Stimulated activated CD8-positive, alpha-beta memory T cell treated with anti-CD3 and anti-CD28 coated beads, Interleukin-15, amount 100 ng/mL, for 24 hours (primary cell): ENCODE data around the gene SMIM1.

Experiments used
- DNase-seq: peaks from one replicate; pipeline ENCODE4 v3.0.0-alpha.2; 2020; ENCODE audit warnings: low read depth

The SMIM1 gene

DNA sequence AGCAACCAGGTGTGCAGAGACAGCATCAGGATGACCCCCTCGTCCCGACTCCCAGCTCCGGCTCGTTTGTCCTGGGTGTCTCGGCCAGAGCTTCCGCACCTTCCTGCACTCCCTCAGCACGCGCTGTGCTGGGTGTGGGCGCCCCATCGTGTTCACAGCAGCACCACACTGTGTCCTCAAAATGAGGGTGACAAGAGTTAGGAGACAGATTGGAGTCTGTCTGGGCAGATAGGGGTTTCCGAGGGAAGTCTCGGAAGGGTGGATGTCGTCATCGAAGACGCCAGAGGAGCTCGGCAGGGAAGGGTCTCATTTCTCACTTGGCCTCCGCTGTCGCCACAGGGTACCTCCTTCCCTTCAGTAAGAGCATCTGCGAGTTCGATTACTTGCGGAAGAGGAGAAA, 16.2 kb upstream of the SMIM1 start:
- DNase-seq, result no peak

DNA sequence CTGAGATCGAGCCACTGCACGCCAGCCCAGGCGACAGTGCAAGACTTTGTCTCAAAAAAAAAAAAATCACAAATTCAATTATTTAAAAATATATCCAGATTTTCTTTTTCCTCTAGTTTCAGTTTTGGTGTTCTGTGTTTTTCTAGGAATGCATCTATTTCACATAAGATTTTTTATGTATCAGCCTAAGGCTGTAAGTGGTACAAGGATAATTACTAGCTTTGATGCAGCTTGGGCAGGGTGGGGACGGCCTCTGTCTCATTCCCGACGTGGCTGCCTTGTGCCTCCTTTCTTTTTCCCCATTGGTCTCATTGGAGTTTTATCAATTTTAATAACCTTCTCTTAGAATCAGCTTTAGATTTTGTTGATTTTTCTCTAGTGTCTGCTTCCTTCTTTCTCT, 13.4 kb upstream of the SMIM1 start:
- no peak for DNase-seq

DNA sequence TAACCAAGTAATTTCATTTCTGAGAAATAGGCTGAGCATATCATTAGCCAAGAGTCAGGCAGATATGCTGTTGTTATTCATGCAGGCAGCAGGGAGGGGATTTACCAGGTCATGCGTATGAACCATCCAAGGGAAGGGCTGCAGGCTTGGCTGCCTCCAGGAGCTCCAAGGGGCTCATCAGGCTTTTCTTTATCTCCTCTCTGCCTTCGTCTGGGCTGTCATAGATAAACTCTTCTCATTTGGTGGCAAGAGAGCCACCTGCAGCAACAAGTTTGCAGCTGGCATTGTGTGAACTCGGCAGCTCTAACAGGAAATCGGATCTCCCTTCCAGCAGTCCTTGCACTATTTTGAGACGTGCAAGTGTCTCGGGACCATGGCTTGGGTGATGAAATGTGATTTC, 12.8 kb upstream of the SMIM1 start:
- DNase-seq, result no peak

DNA sequence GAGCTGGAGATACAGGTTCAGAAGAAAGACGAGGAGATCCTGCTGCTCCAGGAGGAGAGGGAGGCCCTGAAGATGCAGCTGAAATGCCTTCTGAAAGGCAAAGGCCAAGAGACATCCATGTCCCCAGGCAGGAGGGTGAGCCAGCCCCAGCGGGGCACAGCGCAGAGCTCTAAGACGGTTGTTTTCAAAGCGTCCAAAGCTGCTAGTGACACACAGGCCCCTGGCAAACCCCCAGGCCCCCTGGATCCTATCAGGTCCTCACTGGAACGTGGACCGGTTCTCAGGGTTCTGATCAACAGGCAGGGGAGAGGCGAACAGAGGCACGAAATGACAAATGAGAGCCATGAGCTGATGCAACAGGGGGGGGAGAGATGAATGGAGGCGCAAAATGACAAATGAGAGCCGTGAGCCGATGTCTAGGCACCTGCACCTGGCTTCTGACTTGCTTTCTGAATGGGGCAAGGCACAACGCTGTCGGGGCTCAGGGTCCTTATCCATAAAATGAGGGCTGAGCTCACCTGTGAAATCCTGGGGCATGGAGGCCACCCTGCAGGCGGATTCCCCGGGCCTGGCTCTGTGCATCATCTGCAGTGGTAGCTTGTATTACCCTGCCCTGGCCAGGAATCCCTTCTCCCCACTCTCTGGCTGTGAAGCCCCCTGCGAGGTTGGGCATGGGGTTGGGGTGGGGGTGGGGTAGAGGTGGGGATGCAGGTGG, 11.1 kb upstream of the SMIM1 start:
- no peak for DNase-seq

DNA sequence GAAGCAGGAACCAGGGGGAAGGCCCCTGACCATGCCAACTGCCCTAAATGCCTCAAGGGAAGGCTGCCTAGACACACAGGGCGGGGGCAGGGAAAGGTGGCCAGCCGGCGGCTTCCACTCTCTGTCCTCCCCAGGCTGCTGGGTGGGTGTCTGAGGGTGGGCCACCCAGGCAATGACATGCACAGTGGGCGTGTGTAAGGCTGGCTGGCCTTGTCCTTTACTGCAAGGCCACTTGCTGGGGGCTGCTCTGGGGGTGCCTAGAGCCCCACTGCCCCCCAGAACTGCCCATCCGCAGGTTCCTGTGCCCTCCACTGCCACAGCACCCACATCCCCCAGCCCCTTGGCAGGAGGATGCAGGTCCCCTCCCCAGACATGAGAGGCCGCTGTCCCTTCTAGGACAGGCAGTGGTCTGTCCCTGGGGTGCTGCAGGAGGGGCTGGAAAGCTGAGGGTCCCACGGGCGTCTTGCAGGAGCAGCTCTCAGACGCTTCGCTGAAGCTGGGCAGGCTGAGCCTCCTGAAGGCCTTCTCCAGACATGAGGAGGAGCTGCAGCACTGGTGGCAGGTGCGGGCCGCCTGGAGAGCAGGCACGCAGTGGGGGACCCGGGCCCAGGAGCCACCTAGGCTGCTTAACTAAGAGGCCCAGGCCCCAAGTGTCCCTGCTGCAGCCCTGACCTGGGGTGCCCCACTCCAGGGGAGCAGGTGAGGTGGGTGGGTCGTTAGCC, 10.2 kb upstream of the SMIM1 start:
- no peak for DNase-seq

DNA sequence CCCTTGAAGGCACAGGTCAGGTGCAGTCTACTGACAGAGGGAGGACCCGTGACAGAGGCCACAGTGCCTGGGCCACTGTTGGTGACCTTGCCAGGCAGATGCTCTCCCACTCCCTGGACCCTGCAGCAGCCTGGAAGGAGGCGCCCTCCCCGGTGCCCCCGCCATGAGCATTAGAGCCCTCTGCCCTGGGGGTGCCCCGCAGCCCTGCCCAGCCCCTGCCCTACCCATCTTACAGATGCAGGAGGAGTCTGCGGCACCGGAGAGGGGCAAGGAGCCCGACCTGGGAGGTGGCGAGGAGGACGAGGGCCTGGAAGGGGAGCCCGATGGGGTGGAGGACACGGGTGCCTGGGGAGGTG, 9.7 kb upstream of the SMIM1 start:
- no peak for DNase-seq

DNA sequence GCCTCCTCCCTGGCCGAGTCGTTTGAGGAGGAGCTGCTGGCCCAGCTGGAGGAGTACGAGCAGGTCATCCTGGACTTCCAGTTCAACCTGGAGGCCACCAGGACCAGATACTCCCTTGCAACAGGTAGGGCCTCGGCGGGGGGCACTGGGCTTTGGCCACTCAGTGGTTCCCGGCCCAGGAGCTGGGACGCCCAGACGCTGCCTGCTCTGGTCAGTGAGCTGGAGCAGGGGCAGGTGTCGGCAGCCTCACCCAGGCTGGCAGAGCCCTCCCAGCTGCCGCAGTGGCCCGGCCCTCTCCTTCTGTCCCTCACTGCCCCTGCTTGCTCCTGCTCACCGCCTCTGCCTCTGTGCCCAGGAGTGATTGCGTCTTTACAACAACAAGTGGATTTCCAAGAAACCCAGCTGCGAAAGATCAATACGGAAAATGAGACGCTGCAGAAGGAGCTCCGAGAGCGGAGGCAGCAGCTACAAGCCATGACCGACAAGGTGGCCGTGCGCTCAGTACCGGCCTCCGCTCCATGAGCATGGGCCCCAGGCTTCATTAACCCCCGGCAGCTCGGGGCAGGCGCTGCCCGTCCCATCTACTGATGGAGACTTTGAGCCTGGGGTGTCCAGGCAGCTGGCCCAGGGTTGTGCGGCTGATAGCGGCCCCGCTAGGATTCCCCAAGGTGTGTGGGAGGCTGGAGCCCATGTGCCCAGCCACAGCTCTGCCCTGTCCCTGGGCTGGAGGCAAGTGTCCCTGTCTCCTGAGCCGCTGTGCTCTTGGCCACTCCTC, 9.0 kb upstream of the SMIM1 start:
- DNase-seq, result no peak

DNA sequence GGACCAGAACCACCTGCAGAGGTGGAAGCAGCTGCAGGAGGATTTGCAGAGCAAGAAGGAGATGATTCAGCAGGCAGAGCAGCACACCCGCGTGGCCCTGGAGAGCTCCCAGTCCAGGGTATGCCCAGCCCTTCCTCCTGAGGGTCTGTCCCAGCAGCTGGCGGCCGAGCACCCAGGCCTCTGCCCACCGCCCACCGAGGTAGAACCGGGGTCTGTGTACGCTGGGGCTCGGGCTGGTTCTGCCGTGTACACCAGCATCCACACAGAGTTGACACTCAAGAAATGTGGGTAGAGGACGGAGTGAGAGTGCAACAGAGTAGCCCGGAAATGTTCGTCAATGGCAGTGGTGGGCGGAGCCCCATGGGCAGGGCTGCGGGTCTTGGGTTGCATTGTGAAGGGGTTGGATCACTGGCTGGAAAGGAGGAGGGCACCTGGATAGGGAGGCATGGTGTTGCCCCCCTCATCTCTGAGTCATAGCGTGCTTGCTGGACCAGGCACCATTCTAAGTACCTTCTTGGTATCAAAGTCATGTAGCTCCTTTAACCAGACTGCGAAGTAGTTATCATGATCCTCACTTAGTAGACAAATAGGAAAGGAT, 5.1 kb upstream of the SMIM1 start:
- no peak for DNase-seq

DNA sequence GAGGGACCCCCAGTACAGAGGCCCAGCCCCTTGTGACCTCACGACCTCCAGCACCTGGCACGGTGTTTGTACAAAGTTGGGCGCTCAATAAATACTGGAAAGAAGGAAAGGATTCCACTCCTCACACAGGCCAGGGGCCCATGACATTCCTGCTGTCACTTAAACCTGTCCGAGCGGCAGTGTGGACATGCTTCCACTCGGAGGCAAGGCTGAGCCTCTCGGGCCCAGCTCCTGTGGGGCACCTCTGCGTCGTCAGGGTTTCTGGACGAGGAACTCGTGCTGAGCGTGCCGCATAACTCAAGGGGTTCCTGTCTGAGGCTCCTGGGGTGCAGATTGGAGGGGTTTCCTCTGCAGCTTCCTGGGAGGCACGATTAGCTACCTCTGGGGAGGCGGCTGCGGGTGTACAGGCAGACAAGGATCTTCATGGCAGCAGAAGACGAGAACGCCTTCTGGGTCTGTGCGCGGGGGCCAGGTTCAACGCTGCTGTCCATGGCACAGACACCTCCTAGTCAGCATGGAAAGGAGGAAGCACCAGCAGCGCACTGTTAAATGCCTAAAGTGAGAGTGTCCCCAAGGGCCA, 3.6 kb upstream of the SMIM1 start:
- DNase-seq, result no peak

DNA sequence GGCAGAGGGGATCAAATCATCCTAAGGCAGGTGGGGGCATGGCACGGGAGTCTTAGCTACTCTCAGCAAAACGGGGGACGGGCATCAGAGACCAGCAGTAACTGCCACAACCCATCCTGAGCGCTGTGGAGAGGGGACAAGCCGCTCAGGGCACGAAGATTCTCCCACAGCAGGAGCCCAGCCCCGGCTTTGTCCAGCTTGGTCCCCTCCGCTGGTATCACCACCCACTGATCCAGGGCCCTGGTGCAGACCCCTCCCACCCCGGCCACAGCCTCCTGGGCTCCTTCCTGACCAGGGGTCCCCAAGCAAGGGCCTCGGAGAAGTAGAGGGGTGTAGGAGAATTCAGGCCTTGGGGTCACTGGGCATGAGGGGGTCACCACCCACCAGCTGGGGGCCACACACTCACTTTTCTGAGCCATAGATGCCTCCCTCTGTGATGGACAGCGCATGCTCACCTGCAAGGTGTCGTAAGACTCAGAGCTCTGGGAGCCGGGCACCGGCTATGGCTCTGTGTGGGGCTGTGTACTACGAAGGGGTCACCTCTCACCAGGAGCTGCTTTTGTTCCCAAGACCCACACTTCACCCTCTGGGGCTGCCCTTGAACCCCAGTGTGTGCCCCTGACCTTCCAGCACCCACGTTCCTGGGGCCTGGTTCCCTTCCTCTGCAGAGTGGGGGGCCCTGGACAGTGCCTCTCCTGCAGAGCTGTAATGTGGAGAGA, 2.3 kb upstream of the SMIM1 start:
- no peak for DNase-seq

DNA sequence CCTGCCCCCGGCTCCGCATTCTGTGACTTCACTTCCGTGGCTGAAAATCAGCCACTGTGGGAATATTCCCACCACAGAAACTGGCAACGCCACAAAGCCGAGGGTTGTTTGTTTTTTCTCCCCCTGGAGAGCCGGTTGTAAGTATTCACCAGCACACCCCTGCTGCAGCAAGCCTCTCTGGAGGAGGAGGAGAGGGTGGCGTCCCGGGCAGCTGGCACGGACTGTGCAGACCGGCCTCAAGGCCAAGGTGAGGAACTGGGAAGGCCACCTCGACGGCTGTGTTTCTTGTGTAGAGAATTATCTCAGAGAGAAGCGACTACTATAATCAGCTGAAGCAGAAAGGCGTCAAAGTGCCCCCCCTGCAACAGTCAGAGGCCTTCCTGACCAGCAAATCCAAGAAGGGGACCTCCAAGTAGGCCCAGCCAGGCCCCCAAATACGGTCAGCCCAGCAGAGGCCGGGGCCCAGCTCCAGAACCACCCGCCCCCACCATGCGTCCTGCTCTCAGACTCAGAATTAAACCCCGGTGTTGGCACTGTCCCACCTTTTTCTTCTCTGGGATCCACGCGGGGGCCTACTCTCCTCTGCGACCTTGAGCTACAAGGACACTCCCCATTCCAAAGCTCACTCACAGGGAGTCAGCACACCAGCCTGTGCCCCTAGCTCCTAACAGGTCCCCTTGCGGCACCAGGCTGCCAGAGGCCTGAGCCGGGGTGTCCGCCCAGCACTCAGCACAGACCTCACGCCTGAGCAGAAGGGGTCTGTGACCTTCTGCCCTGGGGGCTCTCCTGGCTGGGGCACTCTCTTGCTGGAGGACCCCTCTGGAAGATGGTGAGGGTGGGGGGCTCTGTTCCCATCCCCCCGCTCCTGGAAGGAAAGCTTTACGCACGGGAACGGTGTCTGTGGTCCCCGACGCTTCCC, 1.2 kb upstream of the SMIM1 start:
- DNase-seq, result no peak

DNA sequence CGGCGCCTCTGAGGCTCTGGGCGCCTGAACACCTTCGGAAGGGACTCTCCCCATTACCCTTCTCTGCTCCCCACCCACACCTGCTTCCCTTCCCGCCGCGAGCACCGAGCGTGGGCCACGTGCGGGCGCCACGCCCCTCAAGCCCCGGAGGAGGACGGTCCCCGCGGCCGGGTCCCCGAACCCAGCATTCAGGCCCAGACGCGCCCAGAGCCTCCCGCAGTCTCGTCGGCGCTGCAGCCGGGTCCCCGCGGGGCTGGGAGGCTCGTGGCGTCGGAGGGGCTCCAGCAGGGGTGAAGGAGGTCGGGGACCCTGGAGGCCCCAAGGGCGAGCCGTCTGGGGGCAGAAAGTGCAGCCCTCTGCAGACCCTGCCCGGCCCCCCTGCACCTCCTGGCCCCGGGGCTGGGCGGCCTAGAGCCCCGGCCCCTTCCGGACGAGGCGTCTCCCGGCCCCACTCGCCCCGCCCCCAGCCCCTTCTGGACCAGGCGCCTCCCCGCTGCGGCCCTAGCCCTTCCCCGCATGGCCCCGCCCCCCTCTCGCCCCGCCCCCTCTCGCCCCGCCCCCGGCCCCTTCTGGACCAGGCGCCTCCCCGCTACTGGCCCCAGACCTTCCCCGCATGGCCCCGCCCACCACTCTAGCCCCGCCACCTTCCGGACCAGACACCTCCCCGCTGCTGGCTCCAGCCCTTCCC, 378 bp upstream of the SMIM1 start:
- DNase-seq, result peak; percentile 60

DNA sequence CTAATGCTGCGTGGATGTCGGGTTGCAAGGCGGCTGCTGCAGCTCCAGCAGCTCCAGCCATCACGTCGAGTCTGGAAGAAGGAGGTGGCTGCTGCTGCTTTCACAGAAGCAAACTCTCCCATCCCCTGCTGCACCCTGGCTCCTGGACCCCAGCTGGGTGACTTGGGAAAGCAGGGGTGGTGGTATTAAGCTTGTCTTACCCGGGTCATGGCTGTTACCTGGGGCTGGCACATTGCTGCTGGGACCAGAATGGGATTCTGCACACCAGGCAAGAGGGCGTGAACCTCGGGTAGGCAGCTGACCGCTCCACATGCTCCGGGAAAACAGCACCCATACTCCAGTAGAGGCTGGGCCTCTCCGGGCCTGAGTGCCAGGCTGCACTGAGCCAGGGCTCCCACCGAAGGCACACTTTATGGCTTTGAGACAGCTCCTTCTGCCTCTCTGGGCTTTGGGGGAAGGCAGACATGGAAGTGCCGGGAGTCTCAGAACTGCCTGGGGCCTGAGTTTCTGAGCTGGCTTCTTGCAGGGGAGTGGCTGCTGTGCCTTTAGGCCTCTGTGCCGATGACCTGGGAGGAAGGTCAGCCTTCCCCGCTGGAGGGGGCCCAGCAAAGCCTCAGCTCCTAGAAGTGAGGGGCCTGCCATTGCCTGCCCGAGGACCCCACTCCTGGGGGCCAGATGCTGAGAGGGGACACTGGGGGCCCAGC, 1.2 kb downstream of the SMIM1 start:
- no peak for DNase-seq

DNA sequence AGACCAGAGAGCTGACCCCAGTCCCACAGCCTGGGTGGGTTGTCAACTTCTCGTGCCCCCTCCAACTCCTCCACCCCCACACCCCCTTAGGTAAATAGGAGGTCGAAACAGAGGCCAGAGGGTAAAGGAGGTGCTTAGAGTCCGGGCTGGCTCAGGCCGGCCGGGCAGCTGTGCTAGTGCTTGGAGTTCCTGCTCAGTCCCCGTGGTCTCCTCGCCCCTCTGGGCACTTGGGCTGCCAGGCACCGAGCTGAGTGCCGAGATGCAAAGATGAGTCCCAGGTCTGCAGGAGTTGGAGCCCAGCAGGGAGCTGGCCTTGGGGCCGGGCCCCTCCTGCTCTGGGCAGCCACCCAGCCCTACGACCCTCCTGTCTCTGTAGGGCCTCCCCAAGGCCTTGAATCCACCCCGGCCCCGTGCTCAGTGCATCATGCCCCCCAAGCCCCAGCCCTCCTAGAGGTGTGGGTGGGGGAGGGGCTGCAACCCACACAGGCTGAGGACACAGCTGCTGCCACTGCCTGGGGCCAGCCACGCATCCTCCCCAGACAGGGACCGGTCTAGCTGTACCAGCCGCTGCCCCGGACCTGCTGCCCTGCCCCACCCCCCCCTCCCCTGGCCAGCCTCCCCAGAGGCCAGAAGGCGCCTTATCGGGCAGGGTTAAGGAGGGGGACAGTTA, 1.9 kb downstream of the SMIM1 start:
- no peak for DNase-seq

DNA sequence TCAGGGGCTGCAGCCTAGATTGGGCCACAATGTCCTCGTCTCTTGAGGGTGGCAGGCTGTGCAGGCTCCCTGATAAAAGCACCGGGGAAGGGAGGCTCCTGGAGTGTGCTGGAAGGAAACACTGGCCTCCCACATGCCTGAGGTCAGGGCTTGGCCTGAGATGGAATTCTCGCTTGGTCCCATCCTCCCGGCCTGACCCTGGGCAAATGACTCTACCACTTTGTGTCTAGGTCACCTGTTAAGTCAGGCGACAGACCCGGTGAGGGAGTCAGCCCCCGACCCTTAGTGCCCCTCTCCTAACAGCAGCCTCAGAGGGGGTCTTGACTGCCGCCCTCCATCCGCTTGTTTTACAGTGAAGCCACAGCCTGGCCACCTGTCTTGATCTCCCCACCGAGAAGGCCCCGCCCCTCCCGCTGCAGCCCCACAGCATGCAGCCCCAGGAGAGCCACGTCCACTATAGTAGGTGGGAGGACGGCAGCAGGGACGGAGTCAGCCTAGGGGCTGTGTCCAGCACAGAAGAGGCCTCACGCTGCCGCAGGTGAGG, 2.5 kb downstream of the SMIM1 start:
- no peak for DNase-seq

DNA sequence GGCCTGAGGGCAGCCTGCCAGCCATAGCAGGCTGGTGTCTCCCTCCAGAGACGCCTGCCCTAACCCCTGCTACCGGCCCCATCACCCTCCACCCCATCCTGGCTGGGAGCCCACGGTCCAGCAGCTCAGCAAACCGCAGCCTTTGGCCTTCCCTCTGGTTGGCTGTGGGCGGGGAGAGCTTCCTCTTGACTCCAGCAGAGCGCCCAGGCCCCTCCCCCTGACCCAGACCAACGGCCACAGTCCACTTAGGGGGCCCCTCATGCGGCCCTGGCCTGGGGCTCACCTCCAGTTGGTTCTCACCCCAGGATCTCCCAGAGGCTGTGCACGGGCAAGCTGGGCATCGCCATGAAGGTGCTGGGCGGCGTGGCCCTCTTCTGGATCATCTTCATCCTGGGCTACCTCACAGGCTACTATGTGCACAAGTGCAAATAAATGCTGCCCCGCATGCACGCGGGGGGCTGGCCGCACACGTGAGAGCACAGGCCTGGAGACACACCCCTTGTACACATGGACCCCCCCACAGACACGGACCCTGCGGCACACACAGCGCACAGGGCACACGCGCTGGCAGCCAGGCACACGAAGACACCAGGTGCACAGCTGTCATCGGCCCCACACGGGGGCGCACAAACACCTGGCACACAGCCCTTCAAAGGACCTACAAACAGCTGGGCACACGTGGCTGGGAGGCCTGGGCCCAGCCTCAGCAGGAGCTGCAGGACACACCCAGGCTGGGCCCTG, 3.1 kb downstream of the SMIM1 start:
- DNase-seq, result no peak

DNA sequence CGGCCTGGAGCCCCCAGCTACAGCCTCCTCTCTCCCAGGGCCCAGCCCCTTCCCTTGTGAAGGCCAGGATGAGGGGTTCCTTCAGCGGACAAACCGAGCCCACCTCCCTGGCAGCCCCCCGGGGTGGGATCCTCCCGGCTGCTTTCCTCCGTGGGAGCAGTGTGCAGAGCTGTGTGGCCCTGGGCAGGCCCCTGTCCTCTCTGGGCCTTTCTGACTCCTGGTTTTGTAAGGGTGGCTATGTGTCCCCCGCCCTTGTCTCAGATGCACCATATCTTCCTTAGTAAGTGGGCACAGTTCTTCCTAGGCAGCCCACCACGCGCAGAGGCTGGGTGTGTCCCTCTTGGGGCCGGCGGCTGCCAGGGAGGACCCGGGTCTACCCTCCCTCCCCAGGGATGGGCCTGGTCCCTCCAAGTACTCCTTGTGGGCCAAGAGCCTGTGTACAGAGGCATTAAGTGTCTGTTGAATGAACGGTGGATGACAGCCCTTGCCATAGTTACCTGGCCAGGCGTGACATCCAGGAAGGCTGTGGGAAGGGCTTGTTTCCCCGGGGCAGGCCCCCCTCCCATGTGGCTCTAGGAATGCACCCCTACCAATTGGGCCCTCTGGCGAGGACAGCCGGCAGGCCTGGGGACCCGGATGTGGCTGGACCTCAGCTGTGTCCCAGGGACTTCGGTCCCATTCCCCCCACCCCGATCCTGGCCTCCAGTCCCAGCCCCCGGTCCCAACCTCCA, 3.8 kb downstream of the SMIM1 start:
- DNase-seq, result no peak
